ENCODE data around the gene UQCC2.

The UQCC2 gene

GRCh38 chr6:33677143-33677660 lies 34.3 kb downstream of the UQCC2 start:
- no peak for DNase-seq (ENCODE audit: low read depth, low spot score)

- DNase-seq (ENCODE audit: low read depth, low spot score): no peak
These were observed 34.9 kb downstream of the UQCC2 start for GRCh38 chr6:33676416-33677142.

GRCh38 chr6:33675968-33676367 lies 35.5 kb downstream of the UQCC2 start:
- DNase-seq (ENCODE audit: low read depth, low spot score): no peak

GRCh38 chr6:33673851-33674250 lies 37.6 kb downstream of the UQCC2 start:
- DNase-seq (ENCODE audit: low read depth, low spot score): no peak

GRCh38 chr6:33672808-33673207 lies 38.7 kb downstream of the UQCC2 start:
- DNase-seq (ENCODE audit: low read depth, low spot score): peak; percentile 97

- DNase-seq (ENCODE audit: low read depth, low spot score): no peak
These were observed 39.8 kb downstream of the UQCC2 start for GRCh38 chr6:33671744-33672072.

GRCh38 chr6:33670971-33671743 lies 40.3 kb downstream of the UQCC2 start:
- DNase-seq (ENCODE audit: low read depth, low spot score): no peak

- no peak for DNase-seq (ENCODE audit: low read depth, low spot score)
These were observed 41.3 kb downstream of the UQCC2 start for GRCh38 chr6:33670086-33670660.

- DNase-seq (ENCODE audit: low read depth, low spot score): no peak
These were observed 42.6 kb downstream of the UQCC2 start for GRCh38 chr6:33668914-33669313.

- DNase-seq (ENCODE audit: low read depth, low spot score): no peak
These were observed 43.2 kb downstream of the UQCC2 start for GRCh38 chr6:33668328-33668727.

- DNase-seq (ENCODE audit: low read depth, low spot score): no peak
These were observed 43.7 kb downstream of the UQCC2 start for GRCh38 chr6:33667776-33668175.

- no peak for DNase-seq (ENCODE audit: low read depth, low spot score)
These were observed 44.4 kb downstream of the UQCC2 start for GRCh38 chr6:33667072-33667471.

- DNase-seq (ENCODE audit: low read depth, low spot score): no peak
These were observed 45.5 kb downstream of the UQCC2 start for GRCh38 chr6:33665957-33666356.

- no peak for DNase-seq (ENCODE audit: low read depth, low spot score)
These were observed 46.9 kb downstream of the UQCC2 start for GRCh38 chr6:33664506-33665057.

GRCh38 chr6:33663727-33664449 lies 47.6 kb downstream of the UQCC2 start:
- no peak for DNase-seq (ENCODE audit: low read depth, low spot score)

- DNase-seq (ENCODE audit: low read depth, low spot score): no peak
These were observed 48.5 kb downstream of the UQCC2 start for GRCh38 chr6:33663028-33663427.

GRCh38 chr6:33662318-33662717 lies 49.2 kb downstream of the UQCC2 start:
- DNase-seq (ENCODE audit: low read depth, low spot score): no peak

- no peak for DNase-seq (ENCODE audit: low read depth, low spot score)
These were observed 50.2 kb downstream of the UQCC2 start for GRCh38 chr6:33661106-33661838.

- no peak for DNase-seq (ENCODE audit: low read depth, low spot score)
These were observed 51.5 kb downstream of the UQCC2 start for GRCh38 chr6:33659986-33660385.

- DNase-seq (ENCODE audit: low read depth, low spot score): no peak
These were observed 52.4 kb downstream of the UQCC2 start for GRCh38 chr6:33658982-33659689.
